ENCODE data around the gene XXYLT1.

GRCh38 chr3:195019335-195019734, 251.6 kb downstream of the XXYLT1 start:
- TF ChIP-seq CTCF (IDR thresholded peaks at IDR 0.05) (no peak), EZH2phosphoT487 (IDR thresholded peaks at IDR 0.05) (no peak)
